HEK293T (cell line): ENCODE data around the gene DSTYK.

Experiments used
- BHLHE40 ChIP-seq: fragments of 450-650 bp; IDR thresholded peaks from 2 replicates; pipeline ENCODE4 v1.6.1; 2016; ENCODE audit warnings: mild to moderate bottlenecking, moderate library complexity, borderline replicate concordance
- TARDBP ChIP-seq: fragments of 450-650 bp; IDR thresholded peaks from 2 replicates; pipeline ENCODE4 v1.6.1; 2016

GRCh38 chr1:205152505-205152904 is 59.0 kb downstream of the DSTYK start:
- TF ChIP-seq BHLHE40 (no peak), TARDBP (no peak)
